Gastrocnemius medialis (tissue), 4 donors: Measurements from ENCODE around the gene CD300LD.
"Not testable (repeated sequence)": the region's sequence is repeated elsewhere in the genome, so short reads cannot be mapped to it uniquely, and the experiment has no call there.

Experiments used
- POLR2A ChIP-seq, 2 donors: fragments of 450-650 bp; IDR thresholded peaks; one replicate each; pipeline ENCODE4 v1.6.1; 2017; ENCODE audit warnings: antibody characterized with exemption in 2 of 2, mild to moderate bottlenecking in 2 of 2, moderate library complexity in 2 of 2
- TF ChIP-seq, protein P1 (sequence below), 5 experiments: fragments of 450-650 bp in 3 of 5; fragments of 200-600 bp in 2 of 5; sonication (generic) in 2 of 5; IDR thresholded peaks in 4 of 5; conservative IDR thresholded peaks in 1 of 5; 1 replicate in 4 of 5; 2 replicates in 1 of 5; pipeline ENCODE4 v1.5.1; 2016 to 2019; ENCODE audit warnings: antibody characterized with exemption in 5 of 5, mild to moderate bottlenecking in 3 of 5, moderate library complexity in 3 of 5

GRCh38 chr17:74573635-74574034 lies 18.4 kb downstream of the CD300LD start:
- TF ChIP-seq, protein P1, sequence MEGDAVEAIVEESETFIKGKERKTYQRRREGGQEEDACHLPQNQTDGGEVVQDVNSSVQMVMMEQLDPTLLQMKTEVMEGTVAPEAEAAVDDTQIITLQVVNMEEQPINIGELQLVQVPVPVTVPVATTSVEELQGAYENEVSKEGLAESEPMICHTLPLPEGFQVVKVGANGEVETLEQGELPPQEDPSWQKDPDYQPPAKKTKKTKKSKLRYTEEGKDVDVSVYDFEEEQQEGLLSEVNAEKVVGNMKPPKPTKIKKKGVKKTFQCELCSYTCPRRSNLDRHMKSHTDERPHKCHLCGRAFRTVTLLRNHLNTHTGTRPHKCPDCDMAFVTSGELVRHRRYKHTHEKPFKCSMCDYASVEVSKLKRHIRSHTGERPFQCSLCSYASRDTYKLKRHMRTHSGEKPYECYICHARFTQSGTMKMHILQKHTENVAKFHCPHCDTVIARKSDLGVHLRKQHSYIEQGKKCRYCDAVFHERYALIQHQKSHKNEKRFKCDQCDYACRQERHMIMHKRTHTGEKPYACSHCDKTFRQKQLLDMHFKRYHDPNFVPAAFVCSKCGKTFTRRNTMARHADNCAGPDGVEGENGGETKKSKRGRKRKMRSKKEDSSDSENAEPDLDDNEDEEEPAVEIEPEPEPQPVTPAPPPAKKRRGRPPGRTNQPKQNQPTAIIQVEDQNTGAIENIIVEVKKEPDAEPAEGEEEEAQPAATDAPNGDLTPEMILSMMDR (IDR thresholded peaks at IDR 0.05 in 4 of 5, conservative IDR thresholded peaks at IDR 0.05 in 1 of 5): not testable (repeated sequence)
- TF ChIP-seq POLR2A (IDR thresholded peaks at IDR 0.05): not testable (repeated sequence)
